SK-N-MC (cell line): ENCODE data around the gene TICAM2.

ENCODE experiments used
- EZH2 ChIP-seq: fragments of 200-600 bp; sonication (generic); IDR thresholded peaks from one replicate; pipeline ENCODE4 v1.6.1; 2017; ENCODE audit warnings: antibody characterized with exemption
- FOXP2 ChIP-seq: optimal IDR thresholded peaks from 2 replicates; pipeline ENCODE3; 2011; ENCODE audit warnings: mild to moderate bottlenecking, moderate library complexity; ENCODE audit not compliant: insufficient read depth; ENCODE audit errors: extremely low read length, control extremely low read depth
- POLR2AphosphoS5 ChIP-seq: IDR thresholded peaks from 2 replicates; pipeline ENCODE4 v1.6.1; 2012; ENCODE audit warnings: mild to moderate bottlenecking, low read depth, low read length, borderline replicate concordance

GRCh38 chr5:115561176-115561575 is 41.1 kb downstream of the TICAM2 start:
- TF ChIP-seq EZH2 (no peak), POLR2AphosphoS5 (no peak), FOXP2 (no peak)
